HG02642 (cell line): ENCODE results near the gene KRTAP2-3.
"Not testable (repeated sequence)": the region's sequence is repeated elsewhere in the genome, so short reads cannot be mapped to it uniquely, and the experiment has no call there.

Experiments
- ATAC-seq: cut with Tn5 transposase; IDR thresholded peaks from one replicate; pipeline ENCODE4 v1.9.1; 2021; ENCODE audit warnings: mild to moderate bottlenecking; ENCODE audit not compliant: unreplicated experiment, poor library complexity

The KRTAP2-3 gene

GRCh38 chr17:41060052-41060604, at the start of gene KRTAP2-3:
KRTAP2-3 (minus strand) TSS chr17:41060114; CDS start chr17:41060050, 64 bp downstream.
- ATAC-seq: no peak

- not testable (repeated sequence) for ATAC-seq
Observed at GRCh38 chr17:41108728-41109386, 48.9 kb upstream of the KRTAP2-3 start.

GRCh38 chr17:41107941-41108450, 48.1 kb upstream of the KRTAP2-3 start:
- ATAC-seq: no peak

GRCh38 chr17:41105347-41105746, 45.4 kb upstream of the KRTAP2-3 start, which contains the start of gene KRTAP4-9:
KRTAP4-9 (plus strand) TSS chr17:41105389; CDS start chr17:41105389, 0 bp downstream.
- not testable (repeated sequence) for ATAC-seq

- not testable (repeated sequence) for ATAC-seq
Observed at GRCh38 chr17:41104386-41105038, 44.6 kb upstream of the KRTAP2-3 start.

GRCh38 chr17:41103896-41104295, 44.0 kb upstream of the KRTAP2-3 start:
- no peak for ATAC-seq

GRCh38 chr17:41101586-41102259, 41.8 kb upstream of the KRTAP2-3 start, which contains the start of gene KRTAP4-16:
KRTAP4-16 (minus strand) TSS chr17:41102209; CDS start chr17:41102209, 0 bp downstream.
- ATAC-seq: no peak

GRCh38 chr17:41099682-41100480, 40.0 kb upstream of the KRTAP2-3 start:
- ATAC-seq: not testable (repeated sequence)

GRCh38 chr17:41098481-41098880, 38.6 kb upstream of the KRTAP2-3 start:
- ATAC-seq: no peak

- ATAC-seq: no peak
Observed at GRCh38 chr17:41098042-41098441, 38.1 kb upstream of the KRTAP2-3 start, which contains the start of gene KRTAP4-8. KRTAP4-8 (minus strand) TSS chr17:41098142; CDS start chr17:41098084, 58 bp downstream.

GRCh38 chr17:41096055-41096454, 36.1 kb upstream of the KRTAP2-3 start:
- no peak for ATAC-seq

- ATAC-seq: not testable (repeated sequence)
Observed at GRCh38 chr17:41088760-41089352, 28.9 kb upstream of the KRTAP2-3 start.

GRCh38 chr17:41084100-41084856, 24.4 kb upstream of the KRTAP2-3 start, which contains the start of gene KRTAP4-7:
KRTAP4-7 (plus strand) TSS chr17:41084150; CDS start chr17:41084207, 57 bp downstream.
- not testable (repeated sequence) for ATAC-seq

GRCh38 chr17:41083427-41083826, 23.5 kb upstream of the KRTAP2-3 start:
- ATAC-seq: not testable (repeated sequence)

GRCh38 chr17:41082626-41083025, 22.7 kb upstream of the KRTAP2-3 start:
- no peak for ATAC-seq

- ATAC-seq: no peak
Observed at GRCh38 chr17:41076788-41077187, 16.9 kb upstream of the KRTAP2-3 start.

- no peak for ATAC-seq
Observed at GRCh38 chr17:41073676-41074075, 13.8 kb upstream of the KRTAP2-3 start.

- no peak for ATAC-seq
Observed at GRCh38 chr17:41071606-41072360, 11.9 kb upstream of the KRTAP2-3 start.
